Keratinocyte (primary cell): ENCODE measurements around the gene ECSCR.

Experiments used
- CTCF ChIP-seq, 3 experiments: IDR thresholded peaks in 1 of 3; conservative IDR thresholded peaks in 1 of 3; optimal IDR thresholded peaks in 1 of 3; 2 replicates in 2 of 3; 3 replicates in 1 of 3; pipeline versions ENCODE3 to v1.5.1; 2011; ENCODE audit warnings: low read length in 3 of 3, mild to moderate bottlenecking in 3 of 3, moderate library complexity in 2 of 3, control low read depth in 1 of 3, inconsistent platforms in 1 of 3; ENCODE audit not compliant: insufficient read depth in 2 of 3; ENCODE audit errors: extremely low read depth in 1 of 3
- EZH2 ChIP-seq: IDR thresholded peaks from one replicate; pipeline ENCODE4 v1.6.1; 2012; ENCODE audit warnings: inconsistent platforms, mild to moderate bottlenecking, low read length, moderate library complexity

- TF ChIP-seq CTCF (optimal IDR thresholded peaks at IDR 0.05 in 1 of 3, IDR thresholded peaks at IDR 0.05 in 1 of 3, conservative IDR thresholded peaks at IDR 0.05 in 1 of 3; ENCODE audit: extremely low read depth in 1 of 3, insufficient read depth in 2 of 3, low read length in 3 of 3) (no peak), EZH2 (no peak)
Measured at GRCh38 chr5:139401546-139401945, 61.0 kb downstream of the ECSCR start.
